GM21447 (cell line): ENCODE results near the gene KRTAP16-1.

Source experiments
- ATAC-seq: cut with Tn5 transposase; IDR thresholded peaks from one replicate; pipeline ENCODE4 v1.9.1; 2021; ENCODE audit not compliant: unreplicated experiment

Gene KRTAP16-1

DNA sequence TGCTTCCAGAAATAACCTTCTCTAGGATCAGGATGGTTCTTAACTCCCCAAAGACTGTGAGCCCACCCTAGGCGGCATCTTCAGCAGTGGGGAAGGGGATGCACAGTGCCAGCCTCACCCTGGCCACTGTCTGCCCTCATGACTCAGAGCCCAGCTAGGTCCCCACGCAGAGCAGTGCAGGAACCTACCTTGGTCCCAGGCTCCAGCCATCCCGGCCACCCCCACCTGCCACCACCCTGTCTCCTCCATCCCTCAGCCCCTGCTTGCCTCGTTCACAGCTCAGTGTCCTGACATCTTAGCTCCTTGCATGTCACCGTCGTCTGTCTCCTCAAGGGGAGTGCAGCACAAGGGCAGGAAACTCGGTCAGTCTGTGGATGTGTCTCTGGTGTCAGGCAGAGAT, 22.5 kb upstream of the KRTAP16-1 start:
- no peak for ATAC-seq

DNA sequence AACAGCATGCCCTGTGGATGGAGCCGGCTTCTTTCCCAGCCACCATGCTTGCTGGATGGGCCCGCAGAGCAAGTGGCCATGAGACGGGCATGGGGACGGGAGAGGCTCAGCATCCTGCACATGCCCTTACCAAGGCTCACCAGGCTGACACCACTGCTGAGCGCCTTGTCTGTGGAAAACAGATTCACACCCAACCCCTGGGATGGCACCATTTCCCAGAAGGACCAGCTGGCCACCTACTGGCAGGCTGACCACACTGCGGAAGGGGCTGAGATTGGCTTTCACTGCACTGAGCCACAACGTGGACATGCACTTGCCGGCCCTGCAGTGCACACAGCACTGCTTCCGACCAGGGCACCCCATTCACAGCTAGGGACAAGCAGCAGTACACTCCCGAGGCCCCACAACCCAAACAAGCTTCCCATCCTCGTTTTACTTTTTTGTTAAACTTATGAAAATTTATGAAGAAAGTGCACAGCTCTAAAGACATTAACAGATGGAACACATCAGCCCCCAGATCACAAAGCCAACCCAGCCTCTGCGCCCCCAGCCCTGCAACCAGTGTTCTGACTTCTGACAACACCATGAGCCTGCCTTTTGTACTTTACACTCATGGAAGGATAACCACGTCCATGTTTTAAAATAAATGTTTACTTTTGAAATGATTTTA, 20.3 kb upstream of the KRTAP16-1 start:
- no peak for ATAC-seq

DNA sequence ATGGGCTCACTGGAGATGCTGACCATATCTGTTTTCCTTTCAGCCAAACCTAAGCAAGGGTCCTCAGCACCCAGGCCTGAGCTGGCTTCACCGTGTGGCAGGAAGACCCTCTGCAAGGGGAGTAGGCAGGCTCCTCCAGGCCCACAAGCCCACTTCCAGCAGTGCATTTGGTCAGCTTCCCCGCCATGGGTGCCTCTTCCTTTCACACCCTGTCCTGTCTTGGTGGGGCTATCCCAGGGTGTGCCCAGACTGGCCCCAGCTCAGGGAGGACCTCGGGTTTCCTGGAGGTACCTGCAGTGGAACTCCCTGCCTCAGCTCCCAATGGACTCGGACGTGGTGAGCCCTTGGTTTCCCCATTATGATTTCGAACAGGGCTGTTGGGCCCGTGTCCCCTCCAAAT, 19.1 kb upstream of the KRTAP16-1 start:
- no peak for ATAC-seq

DNA sequence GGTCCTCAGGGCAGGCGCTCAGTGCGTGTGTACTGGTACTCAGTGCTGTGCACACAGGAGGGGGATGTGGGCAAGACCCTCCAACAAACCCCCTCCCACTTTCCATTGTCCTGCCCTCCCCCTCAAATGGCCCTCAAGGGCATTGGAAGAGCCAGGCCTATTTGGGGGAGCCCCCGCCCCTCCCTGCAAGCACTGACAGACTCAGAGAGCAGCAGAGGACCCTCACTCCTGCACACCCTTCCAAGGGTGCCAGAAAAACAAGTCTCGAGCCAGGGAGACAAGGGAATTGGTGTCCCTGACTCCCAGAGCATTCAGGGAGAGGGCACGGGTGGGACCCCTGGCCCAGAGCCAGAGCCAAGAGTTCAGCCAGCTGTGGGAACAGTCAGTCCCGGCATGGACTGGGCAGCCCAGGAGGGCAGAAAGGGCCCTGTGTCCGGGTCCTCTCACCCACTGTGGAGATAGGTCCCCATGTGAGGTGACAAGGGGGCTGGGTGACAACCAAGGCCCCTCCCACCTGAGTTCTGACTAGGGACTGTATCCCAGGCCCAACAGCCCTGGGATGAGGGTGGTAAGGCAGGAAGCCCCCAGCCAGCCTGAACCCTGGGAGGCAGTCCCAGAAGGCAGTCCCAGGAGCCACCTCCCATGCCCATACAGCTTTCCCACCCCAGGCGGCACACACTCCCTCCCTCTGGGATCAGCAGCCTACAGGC, 18.5 kb upstream of the KRTAP16-1 start:
- no peak for ATAC-seq

DNA sequence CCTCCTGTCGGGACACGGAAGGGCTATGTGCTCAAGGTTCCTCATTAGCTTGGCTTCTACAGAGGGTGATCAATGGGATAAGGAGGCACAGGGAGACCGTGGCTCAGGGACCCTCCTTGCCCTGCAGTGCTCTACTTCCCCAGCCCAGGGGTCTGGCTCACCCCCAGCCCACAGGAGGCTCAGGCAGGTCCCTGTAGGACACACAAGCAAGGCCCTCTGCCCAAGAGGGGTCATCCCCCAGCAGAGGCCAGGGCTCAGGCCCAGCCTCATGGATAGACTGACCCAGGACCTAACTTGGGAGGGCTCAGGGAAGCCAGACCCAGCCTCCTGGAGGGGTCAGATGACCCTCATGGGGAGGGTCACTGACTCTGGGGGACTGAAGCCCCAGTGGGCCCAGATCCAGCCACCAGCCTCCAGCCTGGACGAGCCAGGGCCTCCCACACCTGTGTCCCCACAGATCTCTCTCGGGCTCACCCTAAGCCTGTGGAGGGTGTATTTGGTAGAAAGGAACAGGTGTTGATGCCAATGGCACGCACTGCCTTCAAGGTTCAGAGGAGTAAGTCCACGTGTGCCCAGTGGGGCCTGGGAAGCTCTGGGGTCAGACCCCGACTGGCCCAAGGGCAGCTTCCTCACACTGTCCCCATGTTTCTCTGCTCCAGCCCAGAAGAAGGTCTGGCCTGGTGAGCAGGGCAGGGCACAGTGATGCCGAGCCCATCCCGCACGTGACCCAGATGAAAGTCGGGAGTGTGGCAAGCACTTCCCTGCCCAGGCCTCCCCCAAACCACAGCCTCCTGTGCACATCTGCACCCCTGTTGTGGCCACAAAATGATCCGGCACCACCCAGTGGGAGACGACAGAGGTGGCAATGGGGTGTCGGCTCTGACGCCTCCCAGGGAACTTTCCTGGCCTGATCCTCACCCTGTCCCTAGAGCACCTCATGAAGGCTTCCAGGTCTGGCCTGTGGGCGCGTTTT, 17.4 kb upstream of the KRTAP16-1 start:
- ATAC-seq: no peak

DNA sequence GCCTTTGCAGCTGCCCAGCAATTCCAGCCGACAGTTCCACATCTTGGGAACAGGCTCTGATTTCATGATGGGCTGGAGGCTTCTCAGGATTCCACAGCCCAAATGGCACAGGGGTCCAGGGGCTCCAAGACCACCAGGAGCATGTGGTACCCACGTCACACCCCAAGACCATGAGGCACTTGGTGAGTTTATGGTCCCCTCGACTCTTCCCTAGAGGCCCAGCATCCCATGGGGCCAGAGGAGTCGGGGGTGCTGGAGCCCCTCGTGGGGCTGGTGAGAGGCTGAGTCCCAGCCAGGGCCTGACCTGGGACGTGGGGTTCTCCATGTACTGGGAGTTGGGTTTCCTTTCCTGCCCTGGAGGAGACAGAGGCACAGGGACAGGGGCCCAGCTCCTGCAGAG, 16.5 kb upstream of the KRTAP16-1 start:
- ATAC-seq: no peak

DNA sequence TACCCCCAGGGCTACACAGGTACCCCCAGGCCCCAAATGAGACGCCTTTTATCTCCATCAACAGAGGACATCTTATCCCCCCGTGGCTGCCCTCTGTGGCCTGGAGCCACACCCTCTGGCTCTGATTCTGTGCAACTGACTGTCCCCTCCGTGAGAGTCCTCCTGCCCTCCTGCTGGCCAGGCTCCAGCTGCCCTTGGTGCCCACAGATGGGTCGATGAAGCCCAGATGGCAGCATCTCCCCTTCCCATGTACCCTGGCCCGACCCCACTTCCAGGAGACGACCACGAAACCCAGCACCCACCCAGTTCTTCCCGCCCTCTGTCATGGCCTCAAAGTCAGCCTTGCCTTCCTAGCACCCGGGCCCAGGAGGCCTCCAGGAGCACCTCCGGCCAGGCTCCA, 16.0 kb upstream of the KRTAP16-1 start:
- ATAC-seq: no peak

DNA sequence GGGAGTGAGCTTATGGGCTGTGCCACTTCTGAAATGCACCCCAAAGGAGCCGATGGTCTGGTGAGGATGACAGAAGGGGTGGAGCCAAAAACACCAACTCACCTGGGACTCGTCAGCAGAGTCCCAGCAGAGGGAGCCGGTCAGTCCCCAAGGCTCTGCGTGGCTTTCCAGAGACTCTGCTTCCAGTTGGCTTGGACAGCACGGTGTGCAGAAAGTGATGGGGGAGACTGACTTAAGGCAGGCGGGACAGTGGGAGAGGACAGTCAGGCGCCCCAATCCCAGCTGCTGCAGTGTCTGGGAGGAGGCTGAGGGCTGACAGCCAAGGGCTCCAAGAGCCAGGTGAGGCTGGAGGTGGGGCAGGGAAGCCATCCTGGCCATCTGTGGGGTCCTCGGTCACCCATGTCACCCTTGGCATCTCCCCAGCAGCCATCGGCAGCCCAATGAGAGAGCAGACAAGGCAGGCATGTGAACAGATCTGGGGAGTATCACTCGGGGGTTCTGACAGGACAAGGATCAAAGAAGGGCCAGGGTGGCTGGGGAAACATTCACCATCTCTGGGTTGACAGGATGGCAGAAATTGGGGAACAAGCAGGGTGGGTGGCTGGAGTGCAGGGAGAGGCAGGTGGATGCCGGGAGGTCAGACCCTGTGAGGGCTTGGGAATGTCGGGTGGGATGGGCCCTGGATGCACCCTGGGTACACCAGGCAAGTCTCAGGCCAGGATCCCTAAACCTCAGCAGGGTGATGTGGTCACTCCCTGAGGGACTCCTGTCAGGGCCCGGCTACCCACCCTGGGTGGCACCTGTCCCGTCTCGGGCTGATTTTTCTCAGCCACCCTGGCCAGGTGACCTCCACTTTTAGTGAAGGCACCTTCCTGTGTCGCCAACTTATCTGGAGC, 15.3 kb upstream of the KRTAP16-1 start:
- no peak for ATAC-seq

DNA sequence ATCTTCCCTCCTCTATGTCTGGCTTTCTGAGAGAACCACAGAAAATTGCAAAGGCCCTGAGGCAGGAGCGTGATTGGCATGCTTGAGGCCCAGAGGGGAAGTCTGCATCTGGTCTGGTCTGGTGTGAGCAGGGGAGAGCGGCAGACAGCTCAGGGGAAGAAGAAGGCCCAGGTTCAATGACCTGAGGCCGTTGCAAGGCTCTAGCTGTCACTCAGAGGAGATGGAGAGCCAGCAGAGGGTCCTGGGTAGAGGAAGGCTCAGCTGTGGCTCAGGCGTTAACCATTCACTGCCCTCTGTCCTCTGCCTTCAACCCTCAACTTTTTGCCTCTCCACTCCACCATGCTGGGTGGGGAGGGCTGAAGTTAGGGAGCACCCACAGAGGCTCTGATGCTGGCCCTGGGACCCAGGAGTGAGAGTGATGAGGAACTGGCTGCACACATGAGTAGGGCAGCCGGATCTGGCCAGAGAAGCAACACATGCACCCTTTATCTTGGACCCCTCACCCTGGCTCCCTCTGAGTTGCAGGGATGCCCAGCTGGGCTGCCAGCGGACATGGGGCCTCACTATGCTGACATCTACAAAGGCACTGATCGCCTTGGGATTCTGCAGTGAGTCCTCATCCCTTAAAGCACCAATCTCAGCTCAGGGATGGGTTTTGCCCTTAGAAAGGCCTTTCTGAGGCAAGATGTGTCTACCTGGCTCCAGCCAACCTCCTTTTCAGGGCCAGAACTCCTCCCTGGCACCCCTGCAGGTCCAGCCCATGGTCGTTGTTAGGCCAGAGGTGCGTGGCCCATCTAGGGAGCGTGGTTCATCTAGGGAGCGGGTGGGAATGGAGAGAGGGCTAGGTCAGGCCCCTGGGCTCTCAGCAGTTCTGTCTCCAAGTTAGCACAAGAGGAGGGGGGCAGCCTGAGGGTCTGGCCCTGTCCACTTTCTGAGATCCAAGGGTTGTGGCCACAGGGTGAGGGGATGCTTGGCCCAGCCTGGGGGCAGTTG, 14.1 kb upstream of the KRTAP16-1 start:
- no peak for ATAC-seq

DNA sequence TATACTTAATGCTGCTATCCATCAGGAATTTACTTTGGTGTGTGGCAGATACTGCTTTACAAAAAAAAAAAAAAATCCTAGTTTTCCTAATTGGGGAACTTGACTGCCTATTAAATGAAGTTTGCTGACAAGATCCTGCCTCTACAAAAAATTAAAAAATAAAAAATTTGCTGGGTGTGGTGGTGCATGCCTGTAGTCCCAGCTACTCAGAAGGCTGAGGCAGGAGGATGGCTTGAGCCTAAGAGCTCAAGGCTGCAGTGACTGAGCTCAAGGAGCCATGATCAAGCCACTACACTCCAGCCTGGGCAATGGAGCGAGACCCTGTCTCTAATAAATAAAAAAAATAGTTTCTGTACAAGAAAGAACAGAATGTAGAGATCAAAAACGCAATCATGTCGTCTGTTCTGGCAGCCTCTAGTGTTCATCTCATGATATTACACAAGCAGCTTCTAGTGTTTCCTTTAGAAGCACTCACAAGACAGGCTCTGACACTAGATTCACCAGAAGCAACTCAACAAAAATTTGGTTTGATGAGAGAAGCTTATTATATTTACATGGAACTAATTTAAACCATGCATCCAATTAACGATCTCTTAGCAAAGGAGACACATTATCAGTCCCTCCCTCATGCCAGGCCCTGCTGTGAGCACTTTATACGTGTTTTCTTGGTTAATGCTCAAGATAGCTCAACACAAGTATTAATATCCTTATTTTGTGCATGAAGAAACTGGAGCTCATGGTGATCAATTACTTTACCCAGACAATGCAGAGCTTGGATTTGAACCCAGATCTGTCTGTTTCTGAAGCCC, 13.2 kb upstream of the KRTAP16-1 start:
- no peak for ATAC-seq

DNA sequence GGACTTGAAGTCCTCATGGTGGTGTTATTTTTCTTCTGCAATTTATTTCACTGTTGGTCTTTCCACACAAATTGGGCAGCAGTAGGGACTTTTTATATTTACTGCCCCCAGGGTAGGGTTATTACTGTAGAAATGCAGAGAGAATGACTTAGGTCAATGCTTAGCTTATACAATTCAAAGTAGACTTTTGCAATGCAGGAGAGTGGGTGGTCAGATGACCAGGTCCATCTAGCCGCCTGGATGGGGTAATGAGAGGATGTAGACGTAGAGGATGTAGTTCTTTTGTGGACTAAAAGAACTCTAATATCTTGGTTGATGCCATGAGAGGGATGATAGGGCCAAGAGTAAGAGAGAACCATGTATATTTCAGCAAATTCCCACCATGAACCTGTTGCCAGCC, 9.1 kb upstream of the KRTAP16-1 start:
- ATAC-seq: no peak

DNA sequence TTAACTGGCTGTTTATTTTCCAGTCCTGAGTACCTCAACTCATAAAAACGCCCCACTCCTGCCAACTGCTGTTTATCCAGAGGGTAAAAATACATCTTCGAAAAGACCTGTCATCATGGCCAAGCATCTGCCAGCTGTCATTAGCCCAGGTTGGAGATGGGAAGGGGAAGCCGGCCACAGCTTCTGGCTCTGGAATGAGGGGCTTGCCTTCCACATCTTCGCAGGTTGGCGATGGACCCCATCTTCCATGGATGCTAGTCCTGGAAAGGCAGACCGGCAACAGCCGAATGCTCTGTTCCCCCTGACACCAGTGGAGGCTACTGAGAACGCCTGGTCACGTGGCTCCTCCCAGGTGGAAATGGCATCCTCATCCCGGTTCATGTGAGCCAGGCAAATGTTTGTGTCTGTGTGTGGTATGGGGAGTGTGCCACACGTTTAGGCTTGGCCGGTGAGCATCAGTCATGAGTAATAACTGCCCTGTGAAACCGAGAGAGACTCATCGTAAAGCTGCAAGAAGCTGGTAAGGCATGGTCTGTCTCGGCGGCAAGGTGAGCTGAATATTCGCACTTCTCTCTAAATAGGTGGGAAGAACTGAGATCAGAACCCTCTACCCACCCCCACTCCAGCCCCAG, 6.8 kb upstream of the KRTAP16-1 start:
- ATAC-seq: no peak

DNA sequence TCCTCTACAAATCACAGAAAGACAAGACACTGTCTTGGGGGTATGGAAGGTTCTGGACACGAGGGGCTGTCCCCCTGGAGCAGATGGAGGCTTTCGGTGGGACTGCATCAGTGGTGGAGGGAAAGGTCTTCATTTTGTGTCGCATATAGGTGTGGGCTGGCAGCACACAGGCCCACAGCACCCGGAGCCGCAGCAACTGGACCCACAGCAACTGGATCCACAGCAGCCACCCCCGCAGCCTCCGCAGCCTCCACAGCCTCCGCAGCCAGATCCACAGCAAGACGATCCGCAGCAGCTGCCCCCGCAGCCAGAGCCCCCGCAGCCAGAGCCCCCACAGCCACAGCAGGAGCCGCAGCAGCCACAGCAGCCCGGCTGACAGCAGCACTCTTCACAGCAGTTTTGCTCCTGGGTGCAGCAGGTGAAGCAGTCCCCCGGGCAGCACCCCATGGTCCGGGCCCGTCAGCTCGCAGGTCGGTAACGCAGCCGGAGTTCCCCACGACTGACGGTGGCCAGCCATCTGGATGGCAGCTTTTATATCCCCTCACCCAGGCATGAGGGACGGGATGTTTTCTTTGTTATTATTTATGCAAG, 6.2 kb upstream of the KRTAP16-1 start, which contains the start of gene KRTAP17-1:
Gene KRTAP17-1, minus strand, starts transcription at position 507 of the 591 bp plus-strand sequence. Its CDS starts 60 bp downstream, at position 447.
- ATAC-seq: no peak

DNA sequence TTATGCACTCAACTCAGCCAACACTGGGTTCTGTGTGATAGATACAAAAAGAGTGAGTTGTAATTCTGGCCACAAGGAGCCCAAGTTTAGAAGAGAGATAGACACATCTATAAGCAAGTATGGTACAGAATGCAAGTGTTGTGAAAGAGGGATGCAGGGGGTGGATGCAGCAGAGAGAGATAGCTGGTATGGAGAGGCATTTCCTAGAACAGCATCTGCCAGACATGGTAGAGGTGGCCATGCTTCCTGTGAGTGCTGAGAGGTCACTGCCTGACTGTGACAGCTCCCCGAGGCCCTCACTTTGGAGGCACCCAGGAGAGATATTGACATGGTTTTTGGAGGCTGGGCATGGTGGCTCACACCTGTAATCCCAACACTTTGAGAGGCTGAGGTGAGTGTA, 2.0 kb upstream of the KRTAP16-1 start:
- ATAC-seq: no peak

DNA sequence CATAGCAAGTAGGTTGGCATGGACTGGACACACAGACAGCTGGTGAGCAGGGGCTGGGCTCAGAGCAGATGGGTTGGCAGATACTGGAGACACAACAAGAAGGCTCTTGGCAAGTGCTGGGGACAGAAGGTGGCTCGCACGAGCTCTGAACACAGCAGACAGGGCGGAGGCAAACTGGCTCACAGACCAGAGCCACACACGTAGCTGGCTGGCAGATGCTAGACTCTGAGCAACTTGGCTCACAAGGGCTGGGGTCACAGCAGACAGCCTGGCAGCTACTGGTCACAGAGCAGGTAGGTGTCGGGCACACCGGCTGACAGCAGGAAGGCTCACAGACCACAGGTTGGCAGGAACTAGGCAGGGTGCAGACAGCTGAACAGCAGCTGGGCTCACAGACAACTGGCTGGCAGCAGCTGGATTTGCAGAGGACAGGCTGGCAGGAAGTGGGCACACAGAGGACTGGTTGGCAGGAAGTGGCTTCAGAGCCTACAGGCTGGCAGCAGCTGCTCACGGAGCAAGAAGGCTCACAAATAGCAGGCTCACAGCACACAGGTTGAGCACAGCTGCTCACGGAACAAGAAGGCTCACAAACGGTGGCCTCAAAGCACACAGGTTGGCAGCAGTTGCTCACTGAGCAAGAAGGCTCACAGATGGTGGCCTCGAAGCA, 725 bp downstream of the KRTAP16-1 start:
- ATAC-seq: peak; percentile 60

DNA sequence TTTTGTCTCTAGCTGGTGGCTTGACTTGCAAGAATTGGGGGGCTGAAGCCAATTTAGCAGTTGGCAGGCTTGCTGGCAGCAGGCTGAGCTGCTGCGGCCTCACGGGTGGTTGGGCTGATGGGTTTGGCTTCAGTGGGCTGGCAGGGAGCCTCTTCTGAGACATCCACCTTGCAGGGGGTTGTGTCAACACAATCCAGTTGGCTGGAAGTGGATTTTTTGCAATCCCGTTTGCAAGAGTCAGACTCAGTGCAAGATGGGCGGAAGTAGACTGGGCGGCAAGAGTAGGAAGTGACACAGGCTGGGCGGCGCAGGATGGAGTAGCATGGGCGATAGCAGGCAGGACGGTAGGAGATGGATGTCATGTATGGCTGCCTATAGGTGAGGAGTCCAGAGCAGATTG, 1.5 kb downstream of the KRTAP16-1 start:
- no peak for ATAC-seq

DNA sequence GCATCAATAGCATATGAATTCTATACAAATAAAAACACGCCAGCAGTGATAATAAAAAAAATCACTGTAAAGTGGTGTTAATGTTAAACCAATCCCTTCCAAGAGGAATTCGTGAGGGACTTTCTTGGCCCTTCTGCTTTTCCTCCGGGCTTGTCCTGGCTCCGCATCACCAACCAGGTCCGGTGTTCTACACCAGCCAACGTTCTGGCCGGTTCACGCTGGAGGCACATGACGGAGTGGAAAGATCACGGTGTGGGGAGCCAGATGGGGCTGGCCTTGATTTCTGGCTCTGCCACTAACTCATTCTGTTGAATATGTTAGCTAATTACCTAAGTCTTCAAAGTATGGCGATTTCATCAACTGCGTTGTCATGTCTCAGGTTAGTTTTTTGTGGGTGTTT, 5.0 kb downstream of the KRTAP16-1 start:
- ATAC-seq: no peak
